Measurements from ENCODE around the gene NEXMIF. TPM values are rescaled to one million over a fixed set of nuclear protein-coding genes. Genes with fewer than 3 reads are reported as not detected.
A peak's percentile ranks its signal among the peaks of the same experiment; 100 is the strongest.
"Not testable (repeated sequence)": the region's sequence is repeated elsewhere in the genome, so short reads cannot be mapped to it uniquely, and the experiment has no call there.

The NEXMIF gene
- total and polyA plus RNA-seq, 8 donors = 0.19 to 2.2 (median 1.7) TPM

DNA sequence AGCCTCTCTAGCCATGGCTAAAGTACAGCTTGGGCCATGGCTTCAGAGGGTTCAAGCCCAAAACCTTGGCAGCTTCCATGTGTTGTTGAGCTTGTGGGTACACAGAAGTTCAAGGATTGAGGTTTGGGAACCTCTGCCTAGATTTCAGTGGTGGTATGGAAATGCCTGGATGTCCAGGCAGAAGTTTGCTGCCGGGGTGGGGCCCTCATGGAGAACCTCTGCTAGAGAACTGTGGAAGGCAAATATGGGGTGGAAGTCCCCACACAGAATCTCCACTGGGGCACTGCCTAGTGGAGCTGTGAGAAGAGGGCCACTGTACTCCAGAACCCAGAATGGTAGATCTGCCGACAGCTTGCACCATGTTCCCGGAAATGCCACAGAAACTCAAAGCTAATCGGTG, 59.5 kb downstream of the NEXMIF start:
- H3K36me3 ChIP-seq = no peaks in the 10 kb centered on the region
- intact Hi-C loops (cut with DNase I) = no loop called here
- no peaks in the 10 kb centered on the region for H3K4me1 ChIP-seq
- ATAC-seq (no peak), DNase-seq (no peak), FAIRE-seq (no peak)
- H3K9me3 ChIP-seq = no peaks in the 10 kb centered on the region
- 85 to 95% methylated on average over 4 of the region's 4 CpGs for WGBS, 2 donors
- TF ChIP-seq, protein P1, sequence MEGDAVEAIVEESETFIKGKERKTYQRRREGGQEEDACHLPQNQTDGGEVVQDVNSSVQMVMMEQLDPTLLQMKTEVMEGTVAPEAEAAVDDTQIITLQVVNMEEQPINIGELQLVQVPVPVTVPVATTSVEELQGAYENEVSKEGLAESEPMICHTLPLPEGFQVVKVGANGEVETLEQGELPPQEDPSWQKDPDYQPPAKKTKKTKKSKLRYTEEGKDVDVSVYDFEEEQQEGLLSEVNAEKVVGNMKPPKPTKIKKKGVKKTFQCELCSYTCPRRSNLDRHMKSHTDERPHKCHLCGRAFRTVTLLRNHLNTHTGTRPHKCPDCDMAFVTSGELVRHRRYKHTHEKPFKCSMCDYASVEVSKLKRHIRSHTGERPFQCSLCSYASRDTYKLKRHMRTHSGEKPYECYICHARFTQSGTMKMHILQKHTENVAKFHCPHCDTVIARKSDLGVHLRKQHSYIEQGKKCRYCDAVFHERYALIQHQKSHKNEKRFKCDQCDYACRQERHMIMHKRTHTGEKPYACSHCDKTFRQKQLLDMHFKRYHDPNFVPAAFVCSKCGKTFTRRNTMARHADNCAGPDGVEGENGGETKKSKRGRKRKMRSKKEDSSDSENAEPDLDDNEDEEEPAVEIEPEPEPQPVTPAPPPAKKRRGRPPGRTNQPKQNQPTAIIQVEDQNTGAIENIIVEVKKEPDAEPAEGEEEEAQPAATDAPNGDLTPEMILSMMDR (IDR thresholded peaks at IDR 0.05) = no peak
- H3K27ac ChIP-seq = no peak overlapping the region
- H3K27me3 ChIP-seq = no peaks in the 10 kb centered on the region
- no peak overlapping the region for H3K4me3 ChIP-seq

DNA sequence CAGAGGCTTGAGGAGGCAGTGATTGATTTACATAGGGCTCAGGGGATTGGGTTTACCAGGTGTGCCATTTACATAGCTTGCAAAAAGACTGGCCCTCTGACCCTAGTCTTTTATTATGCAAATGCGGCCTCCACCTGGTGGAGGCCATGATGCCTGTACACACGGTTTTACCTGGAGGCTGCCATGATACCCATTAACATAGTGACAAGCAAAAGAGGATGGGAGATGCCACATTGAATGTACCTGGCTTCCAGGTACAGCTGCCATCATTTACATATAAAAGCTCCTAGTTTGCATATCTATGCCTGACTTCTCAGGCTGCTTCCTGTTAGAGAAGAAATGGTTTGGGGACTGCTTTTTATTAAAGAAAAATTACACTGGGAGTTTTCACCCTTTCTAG, 72.0 kb downstream of the NEXMIF start:
- WGBS, 2 donors = 60 to 66% methylated on average over 2 of the region's 2 CpGs
- no peak overlapping the region for H3K4me3 ChIP-seq

DNA sequence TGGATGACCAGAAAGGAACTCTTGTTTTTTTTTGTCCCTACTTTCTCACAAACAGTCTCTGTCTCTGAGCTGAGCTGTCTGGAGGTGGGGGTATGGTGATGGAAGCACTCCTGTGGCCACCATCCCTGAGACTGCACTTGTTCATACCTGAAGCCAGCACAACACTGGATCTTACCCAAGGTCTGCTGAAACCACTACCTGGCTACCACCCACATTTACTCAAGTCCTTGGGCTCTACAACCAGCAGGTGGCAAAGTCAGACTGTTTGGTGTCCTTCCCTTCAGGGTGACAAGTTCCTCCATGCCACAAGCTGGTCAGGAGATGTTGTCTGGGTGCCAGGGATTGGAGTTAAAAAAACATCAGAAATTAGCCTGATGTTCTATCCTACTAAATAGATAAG, 89.7 kb downstream of the NEXMIF start:
- TF ChIP-seq, protein P1 (IDR thresholded peaks at IDR 0.05) = no peak
- FAIRE-seq = no peak
- intact Hi-C loops (cut with DNase I) = no loop called here
- no peak overlapping the region for H3K4me3 ChIP-seq
- H3K9me3 ChIP-seq = no peaks in the 10 kb centered on the region
- no peak for ATAC-seq
- H3K4me1 ChIP-seq = no peaks in the 10 kb centered on the region
- no peak for DNase-seq
- no peaks in the 10 kb centered on the region for H3K27me3 ChIP-seq
- no peak overlapping the region for H3K27ac ChIP-seq
- H3K36me3 ChIP-seq = no peaks in the 10 kb centered on the region

More for the DNA sequence above, 72.0 kb downstream of the NEXMIF start:
- no peaks in the 10 kb centered on the region for H3K27me3 ChIP-seq
- no peak overlapping the region for H3K27ac ChIP-seq
- no peak for FAIRE-seq
- no peak for DNase-seq
- no peaks in the 10 kb centered on the region for H3K4me1 ChIP-seq
- TF ChIP-seq, protein P1 (IDR thresholded peaks at IDR 0.05) = no peak
- intact Hi-C loops (cut with DNase I) = no loop called here
- ATAC-seq = no peak
- no peaks in the 10 kb centered on the region for H3K36me3 ChIP-seq
- H3K9me3 ChIP-seq = peaks cover 0 to 6% (median 2%) of the 10 kb centered on the region in 4 donors

DNA sequence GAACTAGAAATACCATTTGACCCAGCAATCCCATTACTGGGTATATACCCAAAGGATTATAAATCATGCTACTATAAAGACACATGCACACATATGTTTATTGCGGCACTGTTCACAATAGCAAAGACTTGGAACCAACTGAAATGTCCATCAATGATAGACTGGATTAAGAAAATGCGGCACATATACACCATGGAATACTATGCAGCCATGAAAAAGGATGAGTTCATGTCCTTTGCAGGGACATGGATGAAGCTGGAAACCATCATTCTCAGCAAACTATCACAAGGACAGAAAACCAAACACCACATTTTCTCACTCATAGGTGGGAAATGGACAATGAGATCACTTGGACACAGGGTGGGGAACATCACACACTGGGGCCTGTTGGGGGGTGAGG, 105.5 kb downstream of the NEXMIF start:
- H3K9me3 ChIP-seq; H3K4me1 ChIP-seq; H3K27ac ChIP-seq; intact Hi-C loops (cut with DNase I); H3K4me3 ChIP-seq; DNase-seq; ATAC-seq; FAIRE-seq; H3K36me3 ChIP-seq: not testable (repeated sequence)
- WGBS, 2 donors = 88 to 93% methylated on average over 2 of the region's 2 CpGs
- peaks cover 0 to 13% (median 0%) of the 10 kb centered on the region in 4 donors for H3K27me3 ChIP-seq

DNA sequence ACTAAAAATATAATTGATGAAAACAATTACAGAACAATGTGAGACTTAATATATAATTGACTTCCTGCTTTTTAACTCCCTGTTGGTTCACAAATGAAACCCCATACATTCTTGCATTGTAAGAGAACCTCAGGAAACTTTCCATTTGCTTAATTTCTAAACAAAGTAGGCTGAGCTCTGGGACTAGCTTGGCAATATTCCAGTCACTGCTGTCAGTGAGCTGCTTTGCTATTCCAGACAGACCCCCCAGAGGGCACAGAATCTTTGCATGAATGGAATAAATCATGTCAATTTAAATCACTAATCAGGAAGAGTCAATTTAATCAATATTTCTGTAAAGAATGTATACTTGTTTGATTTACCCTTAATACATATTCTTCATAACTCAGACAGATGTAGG, 110.6 kb downstream of the NEXMIF start:
- peaks cover 0 to 10% (median 0%) of the 10 kb centered on the region in 4 donors for H3K27me3 ChIP-seq
- FAIRE-seq (no peak), DNase-seq (no peak), ATAC-seq (no peak)
- H3K9me3 ChIP-seq = no peaks in the 10 kb centered on the region
- TF ChIP-seq, protein P1 (IDR thresholded peaks at IDR 0.05) = no peak
- H3K27ac ChIP-seq = no peak overlapping the region
- intact Hi-C loops (cut with DNase I) = no loop called here
- no peak overlapping the region for H3K4me3 ChIP-seq
- no peaks in the 10 kb centered on the region for H3K4me1 ChIP-seq
- H3K36me3 ChIP-seq = no peaks in the 10 kb centered on the region

DNA sequence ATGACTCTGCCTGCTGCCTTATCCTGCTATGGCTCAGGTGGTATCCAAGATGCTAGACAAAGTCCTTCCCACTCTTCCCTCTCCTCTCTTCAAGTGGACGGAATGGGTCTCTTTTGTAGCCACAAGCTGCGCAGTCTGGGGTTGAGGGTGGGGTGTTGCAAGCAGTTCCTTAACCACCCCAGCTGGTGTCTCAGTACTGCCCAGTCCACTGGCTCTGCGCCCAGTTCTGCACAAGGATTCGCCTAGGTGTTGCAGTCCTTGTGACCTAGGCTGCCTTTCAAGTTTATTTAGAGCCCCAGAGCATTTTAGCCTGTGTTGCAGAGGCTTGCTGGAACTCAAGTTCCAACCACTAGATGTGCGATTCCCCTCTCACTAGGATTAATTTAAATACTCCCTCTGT, 120.7 kb downstream of the NEXMIF start:
- Histone ChIP-seq H3K4me1 (no peaks in the 10 kb centered on the region), H3K4me3 (no peak overlapping the region), H3K9me3 (no peaks in the 10 kb centered on the region), H3K27ac (no peak overlapping the region), H3K27me3 (no peaks in the 10 kb centered on the region), H3K36me3 (no peaks in the 10 kb centered on the region)
- FAIRE-seq = no peak
- intact Hi-C loops (cut with DNase I) = no loop called here
- TF ChIP-seq, protein P1 (IDR thresholded peaks at IDR 0.05) = no peak
- DNase-seq = peak in 1 of 6 donors; percentile 58
- ATAC-seq = no peak
- 68 to 85% methylated on average over 5 of the region's 5 CpGs for WGBS, 2 donors

Data from pancreas (tissue), 10 donors.